Breast epithelium (tissue), 3 donors: ENCODE data around the gene CNNM2.

ENCODE experiments used
- POLR2A ChIP-seq: fragments of 450-650 bp; IDR thresholded peaks from one replicate; pipeline ENCODE4 v1.6.1; 2016; ENCODE audit warnings: antibody characterized with exemption, mild to moderate bottlenecking, moderate library complexity
- POLR2AphosphoS5 ChIP-seq, 3 donors: sonication (generic); formaldehyde crosslinking; IDR thresholded peaks; one replicate each; pipeline ENCODE4 v1.6.1; 2017; ENCODE audit warnings: antibody characterized with exemption in 3 of 3
- TF ChIP-seq, protein P1 (sequence below), 3 donors: fragments of 450-650 bp; IDR thresholded peaks; one replicate each; pipeline ENCODE4 v1.5.1; 2016 to 2017; ENCODE audit warnings: antibody characterized with exemption in 3 of 3, mild to moderate bottlenecking in 3 of 3, moderate library complexity in 3 of 3

DNA sequence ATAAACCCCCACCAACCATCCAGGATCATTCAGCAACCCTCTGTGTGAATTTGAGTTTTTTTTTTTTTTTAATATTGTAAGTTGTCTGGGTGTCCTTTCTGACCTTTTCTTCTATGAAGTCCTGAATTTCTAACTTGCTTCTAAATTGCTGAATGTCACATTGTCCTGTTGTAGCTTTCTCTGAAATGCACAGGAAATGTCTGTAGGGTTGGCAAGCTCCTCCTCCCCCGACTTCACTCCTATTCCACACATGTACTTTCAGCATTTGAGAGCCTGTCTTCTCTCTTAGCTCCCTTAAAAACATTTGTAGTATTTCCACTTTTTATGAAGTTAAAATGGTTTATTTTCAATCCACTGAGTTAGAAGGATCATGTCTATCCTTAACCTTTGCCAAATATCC lies 3.3 kb upstream of the CNNM2 start:
- TF ChIP-seq, protein P1, sequence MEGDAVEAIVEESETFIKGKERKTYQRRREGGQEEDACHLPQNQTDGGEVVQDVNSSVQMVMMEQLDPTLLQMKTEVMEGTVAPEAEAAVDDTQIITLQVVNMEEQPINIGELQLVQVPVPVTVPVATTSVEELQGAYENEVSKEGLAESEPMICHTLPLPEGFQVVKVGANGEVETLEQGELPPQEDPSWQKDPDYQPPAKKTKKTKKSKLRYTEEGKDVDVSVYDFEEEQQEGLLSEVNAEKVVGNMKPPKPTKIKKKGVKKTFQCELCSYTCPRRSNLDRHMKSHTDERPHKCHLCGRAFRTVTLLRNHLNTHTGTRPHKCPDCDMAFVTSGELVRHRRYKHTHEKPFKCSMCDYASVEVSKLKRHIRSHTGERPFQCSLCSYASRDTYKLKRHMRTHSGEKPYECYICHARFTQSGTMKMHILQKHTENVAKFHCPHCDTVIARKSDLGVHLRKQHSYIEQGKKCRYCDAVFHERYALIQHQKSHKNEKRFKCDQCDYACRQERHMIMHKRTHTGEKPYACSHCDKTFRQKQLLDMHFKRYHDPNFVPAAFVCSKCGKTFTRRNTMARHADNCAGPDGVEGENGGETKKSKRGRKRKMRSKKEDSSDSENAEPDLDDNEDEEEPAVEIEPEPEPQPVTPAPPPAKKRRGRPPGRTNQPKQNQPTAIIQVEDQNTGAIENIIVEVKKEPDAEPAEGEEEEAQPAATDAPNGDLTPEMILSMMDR (IDR thresholded peaks at IDR 0.05) = no peak
- TF ChIP-seq POLR2A = no peak
- no peak for TF ChIP-seq POLR2AphosphoS5 (IDR thresholded peaks at IDR 0.05)
